ENCODE data around the gene RRP36.
"Not testable (repeated sequence)": the region's sequence is repeated elsewhere in the genome, so short reads cannot be mapped to it uniquely, and the experiment has no call there.

Gene RRP36

GRCh38 chr6:43035495-43036194 lies 14.2 kb downstream of the RRP36 start:
- no peak for TF ChIP-seq CTCF (conservative IDR thresholded peaks at IDR 0.05; ENCODE audit: control insufficient read depth, insufficient read depth, low read depth, low read length)
- H3K4me3 ChIP-seq (ENCODE audit: control insufficient read depth, low read depth, low read length), result no peak overlapping the region
- no peak for DNase-seq (ENCODE audit: low read depth)

- DNase-seq (ENCODE audit: low read depth), result no peak
- no peak for TF ChIP-seq CTCF (conservative IDR thresholded peaks at IDR 0.05; ENCODE audit: control insufficient read depth, insufficient read depth, low read depth, low read length)
Observed at GRCh38 chr6:43036712-43037111, 15.3 kb downstream of the RRP36 start.

GRCh38 chr6:43037197-43037596 lies 15.8 kb downstream of the RRP36 start:
- TF ChIP-seq CTCF (conservative IDR thresholded peaks at IDR 0.05; ENCODE audit: control insufficient read depth, insufficient read depth, low read depth, low read length), result no peak
- H3K4me3 ChIP-seq (ENCODE audit: control insufficient read depth, low read depth, low read length), result no peak overlapping the region
- DNase-seq (ENCODE audit: low read depth), result no peak

More at GRCh38 chr6:43036712-43037111, 15.3 kb downstream of the RRP36 start:
- H3K4me3 ChIP-seq (ENCODE audit: control insufficient read depth, low read depth, low read length), result no peak overlapping the region

GRCh38 chr6:43037706-43038105 lies 16.3 kb downstream of the RRP36 start:
- DNase-seq (ENCODE audit: low read depth), result no peak
- no peak overlapping the region for H3K4me3 ChIP-seq (ENCODE audit: control insufficient read depth, low read depth, low read length)
- TF ChIP-seq CTCF (conservative IDR thresholded peaks at IDR 0.05; ENCODE audit: control insufficient read depth, insufficient read depth, low read depth, low read length), result no peak

GRCh38 chr6:43038727-43039126 lies 17.3 kb downstream of the RRP36 start:
- no peak for TF ChIP-seq CTCF (conservative IDR thresholded peaks at IDR 0.05; ENCODE audit: control insufficient read depth, insufficient read depth, low read depth, low read length)

GRCh38 chr6:43040542-43041257 lies 19.3 kb downstream of the RRP36 start:
- no peak for TF ChIP-seq CTCF (conservative IDR thresholded peaks at IDR 0.05; ENCODE audit: control insufficient read depth, insufficient read depth, low read depth, low read length)
- no peak overlapping the region for H3K4me3 ChIP-seq (ENCODE audit: control insufficient read depth, low read depth, low read length)
- no peak for DNase-seq (ENCODE audit: low read depth)

More at GRCh38 chr6:43038727-43039126, 17.3 kb downstream of the RRP36 start:
- DNase-seq (ENCODE audit: low read depth), result no peak
- H3K4me3 ChIP-seq (ENCODE audit: control insufficient read depth, low read depth, low read length), result no peak overlapping the region

GRCh38 chr6:43041475-43041874 lies 20.1 kb downstream of the RRP36 start:
- DNase-seq (ENCODE audit: low read depth), result not testable (repeated sequence)

More at GRCh38 chr6:43041475-43041874, 20.1 kb downstream of the RRP36 start:
- not testable (repeated sequence) for H3K4me3 ChIP-seq (ENCODE audit: control insufficient read depth, low read depth, low read length)

Data from fibroblast of mammary gland (primary cell).